GM13976 (cell line): Measurements from ENCODE around the gene ANKS4B.

Source experiments
- DNase-seq: peaks from one replicate; pipeline ENCODE4 v3.0.0; 2012; ENCODE audit warnings: low spot score
- in situ Hi-C: fragments of 300-500 bp; cut with MboI; formaldehyde crosslinking; loops from one replicate; pipeline ENCODE4 v1.12.0; 2022; ENCODE audit warnings: low sequenced_read_pairs, mixed read lengths, inconsistent platforms; ENCODE audit not compliant: unreplicated experiment
- TF ChIP-seq, protein P1 (sequence below): IDR thresholded peaks from 2 replicates; pipeline ENCODE4 v1.5.1; 2012; ENCODE audit warnings: borderline replicate concordance, mild to moderate bottlenecking; ENCODE audit not compliant: insufficient read depth; ENCODE audit errors: extremely low read depth, missing control alignments, control extremely low read depth

ANKS4B gene

DNA sequence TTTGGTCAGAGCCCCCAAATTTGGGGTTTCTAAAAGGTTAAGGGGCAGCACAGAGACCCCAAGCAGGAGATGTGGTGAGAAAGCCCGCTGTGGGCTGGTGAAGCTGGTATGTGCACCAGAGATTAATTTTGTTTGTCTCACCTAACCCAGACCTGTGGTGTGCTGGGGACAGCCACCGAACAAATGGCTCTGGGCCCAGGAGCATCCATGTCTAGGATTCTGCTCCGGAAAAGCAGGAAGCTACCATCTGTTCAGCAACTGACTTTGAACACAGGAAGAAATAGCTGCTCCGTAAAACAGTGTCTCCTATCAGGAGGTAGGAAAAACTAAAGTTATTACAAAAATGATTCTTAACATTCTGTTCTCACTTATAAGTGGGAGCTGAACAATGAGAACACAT, 19.4 kb upstream of the ANKS4B start:
- no peak for DNase-seq
- in situ Hi-C loops = no loop called here
- TF ChIP-seq, protein P1, sequence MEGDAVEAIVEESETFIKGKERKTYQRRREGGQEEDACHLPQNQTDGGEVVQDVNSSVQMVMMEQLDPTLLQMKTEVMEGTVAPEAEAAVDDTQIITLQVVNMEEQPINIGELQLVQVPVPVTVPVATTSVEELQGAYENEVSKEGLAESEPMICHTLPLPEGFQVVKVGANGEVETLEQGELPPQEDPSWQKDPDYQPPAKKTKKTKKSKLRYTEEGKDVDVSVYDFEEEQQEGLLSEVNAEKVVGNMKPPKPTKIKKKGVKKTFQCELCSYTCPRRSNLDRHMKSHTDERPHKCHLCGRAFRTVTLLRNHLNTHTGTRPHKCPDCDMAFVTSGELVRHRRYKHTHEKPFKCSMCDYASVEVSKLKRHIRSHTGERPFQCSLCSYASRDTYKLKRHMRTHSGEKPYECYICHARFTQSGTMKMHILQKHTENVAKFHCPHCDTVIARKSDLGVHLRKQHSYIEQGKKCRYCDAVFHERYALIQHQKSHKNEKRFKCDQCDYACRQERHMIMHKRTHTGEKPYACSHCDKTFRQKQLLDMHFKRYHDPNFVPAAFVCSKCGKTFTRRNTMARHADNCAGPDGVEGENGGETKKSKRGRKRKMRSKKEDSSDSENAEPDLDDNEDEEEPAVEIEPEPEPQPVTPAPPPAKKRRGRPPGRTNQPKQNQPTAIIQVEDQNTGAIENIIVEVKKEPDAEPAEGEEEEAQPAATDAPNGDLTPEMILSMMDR = no peak

DNA sequence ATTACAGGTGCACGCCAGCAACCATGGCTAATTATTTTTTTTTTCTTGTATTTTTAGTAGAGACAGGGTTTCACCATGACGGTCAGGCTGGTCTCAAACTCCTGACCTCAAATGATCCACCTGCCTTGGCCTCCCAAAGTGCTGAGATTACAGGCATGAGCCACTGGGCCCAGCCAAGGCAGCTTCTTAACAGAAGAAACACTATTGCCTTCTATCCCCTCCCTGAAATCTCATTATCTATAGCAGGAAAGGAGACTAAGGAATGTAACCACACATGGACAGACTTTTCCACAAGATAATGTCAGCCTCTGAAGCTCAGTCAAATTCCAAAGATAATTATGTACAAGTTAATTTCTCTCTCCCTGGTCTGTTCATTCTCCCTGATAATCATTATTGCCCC, 16.4 kb upstream of the ANKS4B start:
- DNase-seq = no peak
- in situ Hi-C loops = no loop called here
- TF ChIP-seq, protein P1 = no peak

DNA sequence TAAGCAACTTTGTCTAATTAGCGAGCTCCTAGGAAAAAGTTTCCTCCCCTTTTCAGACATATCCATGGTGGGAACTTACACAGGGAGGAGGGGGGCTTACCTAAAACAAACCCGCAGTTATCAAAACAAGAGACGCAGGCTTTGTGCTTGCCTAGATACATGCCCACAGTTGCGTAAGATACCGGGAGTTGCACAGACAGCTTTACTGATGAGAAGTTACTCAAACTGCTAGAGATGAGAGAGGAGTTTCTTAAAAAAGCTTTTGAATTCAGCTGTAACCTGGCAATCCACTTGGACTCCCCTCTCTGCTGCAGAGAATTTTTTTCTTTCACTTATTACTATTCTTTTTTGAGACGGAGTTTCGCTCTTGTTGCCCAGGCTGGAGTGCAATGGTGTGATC, 15.3 kb upstream of the ANKS4B start:
- DNase-seq = no peak
- in situ Hi-C loops = no loop called here
- TF ChIP-seq, protein P1 = no peak

DNA sequence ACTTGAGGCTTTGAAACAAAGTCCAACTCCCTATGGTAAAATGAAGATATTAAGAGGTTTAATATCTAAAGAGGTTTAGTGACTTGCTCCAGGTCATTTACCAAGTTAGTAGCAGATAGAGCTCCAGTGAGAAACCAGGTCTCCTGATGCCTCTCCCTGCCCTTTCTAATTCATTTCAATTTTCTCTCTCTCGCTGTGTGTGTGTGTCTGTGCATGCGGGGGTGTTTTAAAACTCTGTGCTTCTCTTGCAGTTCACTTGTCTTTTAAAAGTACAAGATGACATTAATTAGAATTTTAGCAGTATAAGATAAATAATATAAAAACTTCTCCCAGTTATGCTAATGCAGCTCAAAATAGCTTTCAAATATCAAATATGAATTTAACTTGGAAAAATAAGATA, 13.9 kb upstream of the ANKS4B start:
- DNase-seq = no peak
- TF ChIP-seq, protein P1 = no peak
- in situ Hi-C loops = no loop called here

DNA sequence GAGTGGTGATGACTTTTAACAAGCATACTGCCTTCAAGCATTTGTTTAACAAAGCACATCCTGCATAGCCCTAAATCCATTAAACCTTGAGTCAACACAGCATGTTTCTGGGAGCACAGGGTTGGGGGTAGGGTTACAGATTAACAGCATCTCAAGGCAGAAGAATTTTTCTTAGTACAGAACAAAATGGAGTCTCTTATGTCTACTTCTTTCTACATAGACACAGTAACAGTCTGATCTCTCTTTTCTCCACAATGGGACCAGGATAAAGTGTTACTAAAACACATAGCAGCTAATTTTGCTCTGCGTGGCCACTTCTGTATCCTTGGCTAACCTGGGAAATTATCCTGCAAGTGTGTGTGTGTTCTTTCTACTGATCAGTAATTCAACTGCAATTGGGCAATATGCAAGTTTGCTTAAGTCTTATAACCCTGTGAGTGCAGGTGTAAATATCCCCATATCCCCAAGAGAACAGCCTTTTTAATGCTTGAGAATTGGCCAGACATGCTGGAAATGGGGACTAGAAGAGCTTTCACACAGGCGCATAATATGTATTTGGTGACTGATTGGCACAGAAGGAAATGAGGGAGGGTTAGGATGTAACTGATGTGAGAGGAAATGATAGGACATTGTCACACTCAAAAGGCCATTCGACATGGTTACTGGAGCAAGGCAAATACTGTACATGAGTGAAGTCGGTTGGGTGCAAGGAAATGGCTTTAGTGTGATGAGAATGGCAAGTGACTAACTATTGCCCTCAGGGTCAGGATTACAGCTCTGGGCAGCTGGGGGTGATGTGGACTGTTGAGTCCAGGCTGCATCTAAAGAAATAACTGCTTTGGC, 10.8 kb upstream of the ANKS4B start:
- DNase-seq = no peak
- in situ Hi-C loops = no loop called here

DNA sequence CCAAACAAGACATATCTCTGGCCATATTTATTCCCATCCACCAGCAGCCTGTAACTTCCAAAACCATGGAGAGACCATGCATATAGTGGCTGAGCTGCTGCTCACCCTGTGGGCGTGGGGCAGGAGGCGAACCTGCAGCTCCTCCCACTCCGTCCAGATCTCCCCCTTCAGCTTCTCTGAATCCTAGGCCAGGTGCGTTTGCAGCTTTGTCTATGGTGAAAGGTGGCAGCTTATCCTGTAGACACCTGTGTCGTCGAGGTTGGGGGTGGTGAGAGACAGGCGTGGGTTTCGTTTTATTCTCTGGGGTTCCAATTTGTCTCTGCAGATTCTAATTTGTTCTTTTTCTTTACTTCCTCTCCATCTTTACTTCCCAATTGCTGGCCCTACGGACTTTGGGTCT, 9.7 kb upstream of the ANKS4B start:
- DNase-seq = no peak
- TF ChIP-seq, protein P1 = no peak
- in situ Hi-C loops = no loop called here

More for the DNA sequence above, 10.8 kb upstream of the ANKS4B start:
- TF ChIP-seq, protein P1 = no peak
